A549 (cell line): ENCODE data around the gene RABGAP1L. TPM values are rescaled to one million over a fixed set of nuclear protein-coding genes. Genes with fewer than 3 reads are reported as not detected.
"Not testable (repeated sequence)": the region's sequence is repeated elsewhere in the genome, so short reads cannot be mapped to it uniquely, and the experiment has no call there.

Experiments
- ATAC-seq, 2 experiments: fragments of 200-7000 bp in 1 of 2; fragments of >200 bp in 1 of 2; cut with Nextera tagmentation in 1 of 2; cut with Tn5 transposase in 1 of 2; 3 replicates each; pipeline versions ENCODE4 v1.8.0 to v1.9.1; 2018 to 2020; ENCODE audit warnings: mild to moderate bottlenecking in 1 of 2, moderate library complexity in 1 of 2
- CTCF ChIA-PET: fragments of 300-600 bp; sonication (Branson Sonifier 250); formaldehyde crosslinking; extraction: SDS; loops from one replicate; lab custom pipeline; 2021; ENCODE audit warnings: antibody characterized with exemption, inconsistent platforms; lab: Yijun Ruan, JAX
- POLR2A ChIA-PET: fragments of 350-600 bp; formaldehyde crosslinking; extraction: SDS; loops from one replicate; lab custom pipeline; 2021; ENCODE audit warnings: antibody characterized with exemption, inconsistent platforms; lab: Yijun Ruan, JAX
- DNase-seq, 2 experiments: peaks; one replicate each; pipeline versions ENCODE4 v3.0.0 to v3.0.0-alpha.2; 2011 to 2016; ENCODE audit warnings: low read depth in 1 of 2, low spot score in 1 of 2
- FAIRE-seq: peaks from 2 replicates; lab custom pipeline; 2011; peaks lifted over from hg19 to GRCh38; lab: Jason Lieb, UNC
- H3K27ac ChIP-seq, 2 experiments: fragments of >200 bp; sonication (Bioruptor Twin); formaldehyde crosslinking; 3 replicates each; pipeline ENCODE4 v1.5.1; 2016 to 2017
- H3K4me1 ChIP-seq: fragments of >200 bp; sonication (Bioruptor Twin); formaldehyde crosslinking; 3 replicates; pipeline ENCODE4 v1.6.1; 2016
- H3K4me2 ChIP-seq: fragments of >200 bp; sonication (Bioruptor Twin); formaldehyde crosslinking; 3 replicates; pipeline ENCODE4 v1.6.1; 2016
- H3K4me3 ChIP-seq: fragments of >200 bp; sonication (Bioruptor Twin); formaldehyde crosslinking; 3 replicates; pipeline ENCODE4 v1.5.1; 2016
- H3K9me3 ChIP-seq: fragments of >200 bp; sonication (Bioruptor Twin); formaldehyde crosslinking; 3 replicates; pipeline ENCODE4 v1.6.1; 2016
- BHLHE40 ChIP-seq: IDR thresholded peaks from 2 replicates; pipeline ENCODE4 v1.6.1; 2012; ENCODE audit warnings: low read depth, low read length, inconsistent platforms
- CEBPB ChIP-seq, 2 experiments: fragments of >200 bp in 1 of 2; sonication (Bioruptor Twin) in 1 of 2; formaldehyde crosslinking in 1 of 2; IDR thresholded peaks; 2 replicates each; pipeline ENCODE4 v1.6.1; 2012 to 2016
- CHD2 ChIP-seq: fragments of 150-350 bp; IDR thresholded peaks from 2 replicates; pipeline ENCODE4 v1.6.1; 2014; ENCODE audit warnings: low read length; ENCODE audit not compliant: partially characterized antibody
- E2F6 ChIP-seq: IDR thresholded peaks from 2 replicates; pipeline ENCODE4 v1.6.1; 2012; ENCODE audit warnings: low read depth, borderline replicate concordance
- ELK1 ChIP-seq: fragments of 150-350 bp; IDR thresholded peaks from 2 replicates; pipeline ENCODE4 v1.6.1; 2014; ENCODE audit warnings: low read depth, mild to moderate bottlenecking, low read length
- EP300 ChIP-seq, 2 experiments: fragments of >200 bp; sonication (Bioruptor Twin); formaldehyde crosslinking; IDR thresholded peaks; 2 replicates in 1 of 2; 3 replicates in 1 of 2; pipeline ENCODE4 v1.6.1; 2016 to 2017
- ESRRA ChIP-seq: fragments of 150-350 bp; IDR thresholded peaks from 2 replicates; pipeline ENCODE4 v1.6.1; 2014; ENCODE audit warnings: mild to moderate bottlenecking, low read length, borderline replicate concordance
- FOSB ChIP-seq: fragments of 250-450 bp; sonication (Bioruptor Pico); IDR thresholded peaks from 2 replicates; pipeline ENCODE4 v1.5.0; 2020; ENCODE audit warnings: mild to moderate bottlenecking, moderate library complexity
- HEYL ChIP-seq: fragments of 250-450 bp; sonication (Bioruptor Pico); IDR thresholded peaks from 2 replicates; pipeline ENCODE4 v1.8.0; 2021; ENCODE audit warnings: mild to moderate bottlenecking, moderate library complexity
- HMGXB4 ChIP-seq: fragments of 250-450 bp; sonication (Bioruptor Pico); IDR thresholded peaks from 2 replicates; pipeline ENCODE4 v1.5.0; 2021; ENCODE audit warnings: mild to moderate bottlenecking, moderate library complexity, borderline replicate concordance
- HOXB13 ChIP-seq: fragments of 250-450 bp; sonication (Bioruptor Pico); IDR thresholded peaks from 2 replicates; pipeline ENCODE4 v1.5.0; 2020; ENCODE audit warnings: low read depth, mild to moderate bottlenecking, moderate library complexity
- JUN ChIP-seq, 2 experiments: fragments of >200 bp; sonication (Bioruptor Twin); formaldehyde crosslinking; IDR thresholded peaks; 2 replicates in 1 of 2; 3 replicates in 1 of 2; pipeline ENCODE4 v1.6.1; 2016 to 2017
- KDM1A ChIP-seq: fragments of 200-600 bp; sonication (generic); IDR thresholded peaks from 2 replicates; pipeline ENCODE4 v1.6.1; 2016; ENCODE audit warnings: low read depth, mild to moderate bottlenecking
- RCOR1 ChIP-seq: fragments of 150-350 bp; IDR thresholded peaks from 2 replicates; pipeline ENCODE4 v1.6.1; 2014; ENCODE audit warnings: antibody characterized with exemption, low read length, low read depth
- SMC3 ChIP-seq: fragments of >200 bp; sonication (Bioruptor Twin); formaldehyde crosslinking; IDR thresholded peaks from 3 replicates; pipeline ENCODE4 v1.6.1; 2018; ENCODE audit warnings: inconsistent platforms
- ZC3H11A ChIP-seq: fragments of 450-650 bp; IDR thresholded peaks from 2 replicates; pipeline ENCODE4 v1.6.1; 2014; ENCODE audit warnings: antibody characterized with exemption, mild to moderate bottlenecking
- whole genome bisulfite sequencing: methylation state at CpG from one replicate; pipeline ENCODE4 v1.1.6; 2017; ENCODE audit errors: missing lambda C conversion rate; 5-methylcytosine and 5-hydroxymethylcytosine counted together
- polyA plus RNA-seq, 4 experiments: library from polyadenylated mRNA; depleted of rRNA in 3 of 4; stranded (reverse); fragments of >200 nt; fragmentation: RNase III in 1 of 4; extraction: RNeasy Plus Mini Kit Qiagen cat#74134 plus additional on column Dnase treatment in 1 of 4; gene quantifications; 2 replicates in 3 of 4; 3 replicates in 1 of 4; pipeline ENCODE4 v1.2.3, GENCODE V29; 2011 to 2017

RABGAP1L gene
- polyA plus RNA-seq, 2 of the 4 experiments (the other 2 are of a cell fraction) = 8.2 to 18.6 TPM

- ATAC-seq = no peak
- H3K4me1 ChIP-seq = no peaks in the 10 kb centered on the region
- H3K4me2 ChIP-seq = no peak overlapping the region
- 87% methylated on average over 3 of the region's 3 CpGs for WGBS
- H3K9me3 ChIP-seq = no peaks in the 10 kb centered on the region
- no peak for DNase-seq
- no peak for FAIRE-seq
- H3K4me3 ChIP-seq = no peak overlapping the region
- H3K27ac ChIP-seq = no peak overlapping the region
- TF ChIP-seq FOSB = no peak
- TF ChIP-seq BHLHE40 = no peak
- no peak for TF ChIP-seq CHD2
- no peak for TF ChIP-seq HOXB13 (CRISPR knock-in tag)
- no peak for TF ChIP-seq HMGXB4 (CRISPR knock-in tag)
- CTCF ChIA-PET = interaction anchor here (1.2 kb wide), 1 partner anchor 16 kb away, joined by 3 read pairs; no protein-coding TSS in a partner anchor
- POLR2A ChIA-PET = no interaction called here
Measured at GRCh38 chr1:174693085-174693484, 533.8 kb downstream of the RABGAP1L start.

GRCh38 chr1:174693539-174693938 lies 534.2 kb downstream of the RABGAP1L start:
- DNase-seq, H3K4me2 ChIP-seq, H3K4me3 ChIP-seq, FAIRE-seq, H3K27ac ChIP-seq, POLR2A ChIA-PET, H3K9me3 ChIP-seq, ATAC-seq, H3K4me1 ChIP-seq: not testable (repeated sequence)
- CTCF ChIA-PET = interaction anchor here (1.2 kb wide), 1 partner anchor 17 kb away, joined by 3 read pairs; no protein-coding TSS in a partner anchor

GRCh38 chr1:174696026-174696821 lies 536.9 kb downstream of the RABGAP1L start:
- H3K4me3 ChIP-seq = no peak overlapping the region
- ATAC-seq = no peak; a peak in 1 of 6 replicates
- H3K9me3 ChIP-seq = no peaks in the 10 kb centered on the region
- no peak for TF ChIP-seq ELK1
- TF ChIP-seq JUN (IDR thresholded peaks at IDR 0.05) = no peak
- no peak for TF ChIP-seq CHD2
- no peaks in the 10 kb centered on the region for H3K4me1 ChIP-seq
- H3K4me2 ChIP-seq = no peak overlapping the region
- H3K27ac ChIP-seq = no peak overlapping the region
- ChIA-PET CTCF (interaction anchor here (1.6 kb wide), 1 partner anchor 10 kb away, joined by 4 read pairs; no protein-coding TSS in a partner anchor), POLR2A (no interaction called here)
- no peak for DNase-seq
- FAIRE-seq = no peak
- WGBS = 75% methylated on average over 5 of the region's 5 CpGs

- Histone ChIP-seq H3K4me2 (no peak overlapping the region), H3K4me1 (no peaks in the 10 kb centered on the region), H3K4me3 (no peak overlapping the region), H3K9me3 (no peaks in the 10 kb centered on the region), H3K27ac (no peak overlapping the region)
- WGBS = 59% methylated on average over 3 of the region's 3 CpGs
- DNase-seq (no peak), ATAC-seq (no peak), FAIRE-seq (no peak)
- TF ChIP-seq EP300 (IDR thresholded peaks at IDR 0.05) (no peak), SMC3 (no peak), HMGXB4 (CRISPR knock-in tag) (no peak), HEYL (CRISPR knock-in tag) (no peak), KDM1A (no peak), ESRRA (no peak), RCOR1 (no peak), JUN (IDR thresholded peaks at IDR 0.05) (no peak), E2F6 (no peak), ZC3H11A (no peak), CEBPB (IDR thresholded peaks at IDR 0.05) (no peak), CHD2 (no peak)
- ChIA-PET POLR2A (no interaction called here), CTCF (interaction anchor here (0.6 to 1.1 kb wide), 3 partner anchors 15 to 438 kb away, joined by 3 to 4 read pairs (median 3); no protein-coding TSS in a partner anchor)
Measured at GRCh38 chr1:174700314-174700713, 541.0 kb downstream of the RABGAP1L start.
